ENCODE data around the gene GIPR. TPM values are rescaled to one million over a fixed set of nuclear protein-coding genes. Genes with fewer than 3 reads are reported as not detected.

GIPR gene
- polyA plus RNA-seq, 1 of the 3 experiments (the other 2 are of a cell fraction) = 1.4 TPM

DNA sequence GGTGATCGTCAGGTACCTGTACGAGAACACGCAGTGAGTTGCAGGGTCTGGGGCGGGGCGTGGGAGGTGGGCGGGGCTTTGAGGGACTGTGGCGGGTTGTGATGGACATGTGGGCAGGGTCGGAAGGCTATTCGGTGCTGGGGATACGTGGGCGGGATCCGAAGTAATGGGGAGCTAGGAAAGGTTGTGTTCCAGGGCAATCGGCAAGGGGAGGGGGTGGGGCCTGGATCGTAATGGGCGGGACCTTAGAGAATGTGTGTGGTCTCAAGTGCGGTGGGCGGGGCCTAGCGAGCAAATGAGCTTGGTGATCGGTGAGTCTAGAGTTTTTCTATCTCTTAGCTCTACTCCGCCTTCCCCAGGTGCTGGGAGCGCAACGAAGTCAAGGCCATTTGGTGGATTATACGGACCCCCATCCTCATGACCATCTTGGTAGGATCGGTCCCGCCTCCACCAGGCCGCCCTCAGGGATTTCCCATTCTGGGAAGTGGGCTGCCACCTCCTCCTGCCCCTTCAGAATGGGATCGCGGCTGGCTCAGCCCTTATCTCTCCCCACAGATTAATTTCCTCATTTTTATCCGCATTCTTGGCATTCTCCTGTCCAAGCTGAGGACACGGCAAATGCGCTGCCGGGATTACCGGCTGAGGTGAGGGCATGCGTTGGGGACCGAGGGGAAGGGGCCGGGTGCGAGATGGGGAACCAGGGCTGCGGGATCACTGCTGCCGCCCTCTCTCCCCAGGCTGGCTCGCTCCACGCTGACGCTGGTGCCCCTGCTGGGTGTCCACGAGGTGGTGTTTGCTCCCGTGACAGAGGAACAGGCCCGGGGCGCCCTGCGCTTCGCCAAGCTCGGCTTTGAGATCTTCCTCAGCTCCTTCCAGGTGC, 9.6 kb downstream of the GIPR start:
- H3K4me3 ChIP-seq (ENCODE audit: low read depth in 2 of 2, low read length in 1 of 2) = peak overlapping the region; percentile 43 to 46; a peak in 3 of 4 replicates
- 3% methylated on average over 20 of the region's 49 CpGs for WGBS (ENCODE audit: low lambda C conversion rate)
- 0 out of 2 replicates have a peak overlapping the region, but pooled peaks have one; percentile 9 for H2AFZ ChIP-seq (ENCODE audit: low read depth)
- no peaks in the 10 kb centered on the region for H3K27me3 ChIP-seq (ENCODE audit: insufficient read depth)
- POLR2A ChIA-PET = interaction anchor here (0.6 to 3.8 kb wide), 3 partner anchors 10 to 650 kb away, joined by 3 to 16 read pairs (median 3); partner anchors contain the start of genes GIPR, QPCTL and SNRPD2
- H3K27ac ChIP-seq (ENCODE audit: low read depth in 2 of 2, low read length in 1 of 2) = no peak overlapping the region
- H3K79me2 ChIP-seq (ENCODE audit: insufficient read depth) = no peaks in the 10 kb centered on the region
- H3F3A ChIP-seq (replicated peaks; ENCODE audit: insufficient read depth) = peaks cover 12% of the 10 kb centered on the region
- peaks cover 0 to 14% of the 10 kb centered on the region in 2 experiments; a peak in 1 of 4 replicates for H3K4me1 ChIP-seq (ENCODE audit: control insufficient read depth in 1 of 2, insufficient read depth in 2 of 2, low read depth in 1 of 2, low read length in 1 of 2)
- no peaks in the 10 kb centered on the region for H3K36me3 ChIP-seq (replicated peaks in 1 of 2; ENCODE audit: control insufficient read depth in 1 of 2, insufficient read depth in 2 of 2, low read length in 1 of 2)
- no peaks in the 10 kb centered on the region for H3K9me2 ChIP-seq
- no peak for TF ChIP-seq TAF1 (IDR thresholded peaks at IDR 0.05; ENCODE audit: borderline replicate concordance, low read depth, low read length)
- TF ChIP-seq GABPA (IDR thresholded peaks at IDR 0.05; ENCODE audit: low read depth) = no peak
- TF ChIP-seq POLR2AphosphoS5 (IDR thresholded peaks at IDR 0.05; ENCODE audit: low read depth, low read length) = no peak
- no peak for TF ChIP-seq TEAD4 (IDR thresholded peaks at IDR 0.05; ENCODE audit: borderline replicate concordance, insufficient read depth)
- no peak for TF ChIP-seq REST (IDR thresholded peaks at IDR 0.05; ENCODE audit: low read depth, low read length)
- TF ChIP-seq, protein P1, sequence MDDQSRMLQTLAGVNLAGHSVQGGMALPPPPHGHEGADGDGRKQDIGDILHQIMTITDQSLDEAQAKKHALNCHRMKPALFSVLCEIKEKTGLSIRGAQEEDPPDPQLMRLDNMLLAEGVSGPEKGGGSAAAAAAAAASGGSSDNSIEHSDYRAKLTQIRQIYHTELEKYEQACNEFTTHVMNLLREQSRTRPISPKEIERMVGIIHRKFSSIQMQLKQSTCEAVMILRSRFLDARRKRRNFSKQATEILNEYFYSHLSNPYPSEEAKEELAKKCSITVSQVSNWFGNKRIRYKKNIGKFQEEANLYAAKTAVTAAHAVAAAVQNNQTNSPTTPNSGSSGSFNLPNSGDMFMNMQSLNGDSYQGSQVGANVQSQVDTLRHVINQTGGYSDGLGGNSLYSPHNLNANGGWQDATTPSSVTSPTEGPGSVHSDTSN (IDR thresholded peaks at IDR 0.05) = peak; percentile 83
- TF ChIP-seq, protein P2, sequence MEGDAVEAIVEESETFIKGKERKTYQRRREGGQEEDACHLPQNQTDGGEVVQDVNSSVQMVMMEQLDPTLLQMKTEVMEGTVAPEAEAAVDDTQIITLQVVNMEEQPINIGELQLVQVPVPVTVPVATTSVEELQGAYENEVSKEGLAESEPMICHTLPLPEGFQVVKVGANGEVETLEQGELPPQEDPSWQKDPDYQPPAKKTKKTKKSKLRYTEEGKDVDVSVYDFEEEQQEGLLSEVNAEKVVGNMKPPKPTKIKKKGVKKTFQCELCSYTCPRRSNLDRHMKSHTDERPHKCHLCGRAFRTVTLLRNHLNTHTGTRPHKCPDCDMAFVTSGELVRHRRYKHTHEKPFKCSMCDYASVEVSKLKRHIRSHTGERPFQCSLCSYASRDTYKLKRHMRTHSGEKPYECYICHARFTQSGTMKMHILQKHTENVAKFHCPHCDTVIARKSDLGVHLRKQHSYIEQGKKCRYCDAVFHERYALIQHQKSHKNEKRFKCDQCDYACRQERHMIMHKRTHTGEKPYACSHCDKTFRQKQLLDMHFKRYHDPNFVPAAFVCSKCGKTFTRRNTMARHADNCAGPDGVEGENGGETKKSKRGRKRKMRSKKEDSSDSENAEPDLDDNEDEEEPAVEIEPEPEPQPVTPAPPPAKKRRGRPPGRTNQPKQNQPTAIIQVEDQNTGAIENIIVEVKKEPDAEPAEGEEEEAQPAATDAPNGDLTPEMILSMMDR (IDR thresholded peaks at IDR 0.05) = peak; percentile 23; the same call in 1 of the 2 replicates
- TF ChIP-seq, protein P3, sequence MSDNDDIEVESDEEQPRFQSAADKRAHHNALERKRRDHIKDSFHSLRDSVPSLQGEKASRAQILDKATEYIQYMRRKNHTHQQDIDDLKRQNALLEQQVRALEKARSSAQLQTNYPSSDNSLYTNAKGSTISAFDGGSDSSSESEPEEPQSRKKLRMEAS (IDR thresholded peaks at IDR 0.05; ENCODE audit: low read depth) = 0 out of 2 replicates have a peak, but pooled peaks have one; percentile 42
- no peak for TF ChIP-seq RFX5 (IDR thresholded peaks at IDR 0.05; ENCODE audit: low read length)
- TF ChIP-seq SIN3A (IDR thresholded peaks at IDR 0.05; ENCODE audit: borderline replicate concordance, low read depth, low read length) = no peak
- TF ChIP-seq RCOR1 (IDR thresholded peaks at IDR 0.05; ENCODE audit: low read length) = no peak
- no peak for TF ChIP-seq GATA2 (CRISPR knock-in tag; IDR thresholded peaks at IDR 0.05)
- TF ChIP-seq ELF1 (IDR thresholded peaks at IDR 0.05) = no peak
- TF ChIP-seq FOXM1 (IDR thresholded peaks at IDR 0.05; ENCODE audit: low read depth) = no peak
- no peak for TF ChIP-seq NFIC (IDR thresholded peaks at IDR 0.05; ENCODE audit: borderline replicate concordance)
- TF ChIP-seq RAD21 (IDR thresholded peaks at IDR 0.05; ENCODE audit: low read length) = no peak
- TF ChIP-seq TCF12 (IDR thresholded peaks at IDR 0.05) = no peak
- TF ChIP-seq JUND (IDR thresholded peaks at IDR 0.05) = no peak
- H3K4me2 ChIP-seq = peak overlapping the region; percentile 53
- H4K20me1 ChIP-seq (ENCODE audit: insufficient read depth) = no peaks in the 10 kb centered on the region
- CTCF ChIA-PET = interaction anchor here (0.6 to 9.0 kb wide), 14 partner anchors 9 to 238 kb away, joined by 3 to 106 read pairs (median 4); partner anchors contain the start of genes FBXO46, PPM1N, QPCTL and SNRPD2
- peak; percentile 96 for DNase-seq
- no peaks in the 10 kb centered on the region for H3K9me3 ChIP-seq
- H3K9ac ChIP-seq = no peak overlapping the region
